RWPE2 (cell line): ENCODE data around the gene JPT2.
A peak's percentile ranks its signal among the peaks of the same experiment; 100 is the strongest.

Source experiments
- ATAC-seq: fragments of 200-7000 bp; cut with Tn5 transposase; 3 replicates; pipeline ENCODE4 v1.9.1; 2021; ENCODE audit warnings: low read depth
- DNase-seq: peaks from one replicate; pipeline ENCODE4 v3.0.0-alpha.2; 2020; ENCODE audit warnings: low spot score
- H3K27ac ChIP-seq: fragments of 450-650 bp; 2 replicates; pipeline ENCODE4 v1.5.1; 2017; ENCODE audit warnings: mild to moderate bottlenecking; ENCODE audit not compliant: poor library complexity, severe bottlenecking
- H3K27me3 ChIP-seq: fragments of 250-450 bp; sonication (Bioruptor Pico); 2 replicates; pipeline ENCODE4 v1.5.1; 2021; ENCODE audit warnings: mild to moderate bottlenecking, moderate library complexity; ENCODE audit not compliant: insufficient read depth, poor library complexity, severe bottlenecking
- H3K36me3 ChIP-seq: fragments of 250-450 bp; sonication (Bioruptor Pico); 2 replicates; pipeline ENCODE4 v1.5.1; 2020; ENCODE audit warnings: low read depth, mild to moderate bottlenecking, moderate library complexity
- H3K4me1 ChIP-seq: fragments of 250-450 bp; sonication (Bioruptor Pico); 2 replicates; pipeline ENCODE4 v1.5.1; 2021; ENCODE audit warnings: mild to moderate bottlenecking, moderate library complexity; ENCODE audit not compliant: insufficient read depth, poor library complexity, severe bottlenecking
- H3K4me3 ChIP-seq: fragments of 250-450 bp; sonication (Bioruptor Pico); 2 replicates; pipeline ENCODE4 v1.5.1; 2021; ENCODE audit warnings: mild to moderate bottlenecking, moderate library complexity; ENCODE audit not compliant: severe bottlenecking
- H3K9me3 ChIP-seq: fragments of 250-450 bp; sonication (Bioruptor Pico); 2 replicates; pipeline ENCODE4 v1.5.1; 2021; ENCODE audit warnings: mild to moderate bottlenecking, moderate library complexity; ENCODE audit not compliant: severe bottlenecking
- TF ChIP-seq, protein P1 (sequence below): fragments of 450-650 bp; IDR thresholded peaks from one replicate; pipeline ENCODE4 v1.5.1; 2017; ENCODE audit warnings: mild to moderate bottlenecking, moderate library complexity; ENCODE audit not compliant: poor library complexity, severe bottlenecking

The JPT2 gene

DNA sequence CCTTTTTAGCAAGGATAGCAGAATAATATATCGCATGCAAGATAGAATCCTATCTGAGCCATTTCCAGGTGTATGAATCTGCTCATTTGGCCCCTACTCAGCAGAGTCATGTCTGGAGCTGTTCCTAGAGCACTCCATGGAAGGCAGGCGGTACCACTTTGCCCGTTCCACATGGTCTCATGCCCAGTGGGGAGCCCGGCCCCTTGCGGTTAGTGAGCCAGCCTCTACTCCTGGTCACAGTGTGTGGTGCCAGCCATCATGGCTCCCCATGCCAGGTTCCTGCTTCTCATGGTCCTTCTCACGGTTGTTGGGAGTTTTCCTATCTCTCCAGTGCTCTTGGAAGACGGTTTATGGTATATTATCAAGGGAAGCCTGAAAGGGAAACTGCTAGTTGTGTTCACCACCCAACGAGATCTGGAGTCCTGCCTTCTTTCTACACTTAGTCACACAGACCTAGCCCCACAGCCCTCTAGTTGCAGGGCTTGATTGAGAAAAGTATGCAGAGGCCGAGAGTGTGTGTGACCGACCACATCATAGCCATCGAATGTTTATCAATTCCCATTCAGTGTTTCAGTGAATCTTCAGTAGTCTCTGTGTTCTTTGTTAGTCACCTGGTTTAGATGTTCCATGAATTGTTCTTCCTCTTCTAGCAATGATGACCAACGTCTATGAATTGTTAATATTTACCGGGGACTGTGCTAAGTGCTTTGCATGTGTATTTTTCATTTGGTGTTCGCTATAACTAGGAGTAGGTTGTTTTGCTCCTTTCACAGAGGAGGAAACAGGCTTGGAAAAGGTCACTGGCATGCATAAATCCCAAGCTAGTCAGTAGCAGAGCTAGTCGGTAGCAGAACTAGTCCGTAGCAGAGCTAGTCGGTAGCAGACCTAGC lies 9.6 kb downstream of the JPT2 start:
- peaks cover 87% of the 10 kb centered on the region for H3K36me3 ChIP-seq
- no peak overlapping the region for H3K4me3 ChIP-seq
- H3K27me3 ChIP-seq, result no peaks in the 10 kb centered on the region
- TF ChIP-seq, protein P1, sequence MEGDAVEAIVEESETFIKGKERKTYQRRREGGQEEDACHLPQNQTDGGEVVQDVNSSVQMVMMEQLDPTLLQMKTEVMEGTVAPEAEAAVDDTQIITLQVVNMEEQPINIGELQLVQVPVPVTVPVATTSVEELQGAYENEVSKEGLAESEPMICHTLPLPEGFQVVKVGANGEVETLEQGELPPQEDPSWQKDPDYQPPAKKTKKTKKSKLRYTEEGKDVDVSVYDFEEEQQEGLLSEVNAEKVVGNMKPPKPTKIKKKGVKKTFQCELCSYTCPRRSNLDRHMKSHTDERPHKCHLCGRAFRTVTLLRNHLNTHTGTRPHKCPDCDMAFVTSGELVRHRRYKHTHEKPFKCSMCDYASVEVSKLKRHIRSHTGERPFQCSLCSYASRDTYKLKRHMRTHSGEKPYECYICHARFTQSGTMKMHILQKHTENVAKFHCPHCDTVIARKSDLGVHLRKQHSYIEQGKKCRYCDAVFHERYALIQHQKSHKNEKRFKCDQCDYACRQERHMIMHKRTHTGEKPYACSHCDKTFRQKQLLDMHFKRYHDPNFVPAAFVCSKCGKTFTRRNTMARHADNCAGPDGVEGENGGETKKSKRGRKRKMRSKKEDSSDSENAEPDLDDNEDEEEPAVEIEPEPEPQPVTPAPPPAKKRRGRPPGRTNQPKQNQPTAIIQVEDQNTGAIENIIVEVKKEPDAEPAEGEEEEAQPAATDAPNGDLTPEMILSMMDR, result no peak
- no peaks in the 10 kb centered on the region for H3K9me3 ChIP-seq
- ATAC-seq, result no peak
- DNase-seq, result no peak
- H3K27ac ChIP-seq, result peak overlapping the region; percentile 99
- H3K4me1 ChIP-seq, result peaks cover 70% of the 10 kb centered on the region

DNA sequence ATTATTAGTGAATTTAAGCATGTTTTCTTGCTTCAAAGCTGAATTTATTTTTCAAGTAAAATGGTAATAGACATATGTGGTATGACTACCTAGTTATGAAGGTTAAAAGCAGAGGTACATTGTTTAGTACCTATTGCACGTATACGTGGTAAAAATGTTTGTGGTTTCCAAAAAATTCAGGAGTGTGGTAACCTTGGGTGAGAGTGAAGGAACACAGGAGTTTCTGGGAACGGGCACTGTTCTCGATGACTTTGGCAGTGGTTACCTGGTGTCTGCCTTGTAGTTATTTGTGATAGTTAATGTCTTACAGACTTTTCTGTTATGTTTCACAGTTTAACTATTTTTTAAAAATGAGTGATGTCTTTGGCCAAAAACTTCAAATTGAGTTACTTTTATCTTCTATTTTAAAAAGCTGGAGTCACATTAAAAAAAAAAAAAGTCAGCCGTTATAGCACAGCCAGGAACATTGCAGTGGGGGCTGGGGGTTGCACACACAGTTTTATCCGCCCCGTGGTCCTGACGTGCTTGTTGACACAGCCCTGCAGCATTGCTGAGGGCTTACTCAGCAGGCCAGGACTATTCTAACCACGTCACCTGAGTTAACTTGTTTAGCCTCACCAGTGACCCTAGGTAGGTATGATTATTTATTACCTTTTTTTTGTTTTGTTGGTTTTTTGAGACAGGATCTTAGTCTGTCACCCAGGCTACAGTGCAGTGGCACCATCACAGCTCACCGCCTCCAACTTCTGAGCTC lies 10.9 kb downstream of the JPT2 start:
- Histone ChIP-seq H3K4me1 (peaks cover 71% of the 10 kb centered on the region), H3K4me3 (no peak overlapping the region), H3K27ac (peak overlapping the region; percentile 99), H3K36me3 (peaks cover 87% of the 10 kb centered on the region), H3K27me3 (no peaks in the 10 kb centered on the region), H3K9me3 (no peaks in the 10 kb centered on the region)
- peak; percentile 94 for DNase-seq
- TF ChIP-seq, protein P1, result no peak
- peak; percentile 82 for ATAC-seq

DNA sequence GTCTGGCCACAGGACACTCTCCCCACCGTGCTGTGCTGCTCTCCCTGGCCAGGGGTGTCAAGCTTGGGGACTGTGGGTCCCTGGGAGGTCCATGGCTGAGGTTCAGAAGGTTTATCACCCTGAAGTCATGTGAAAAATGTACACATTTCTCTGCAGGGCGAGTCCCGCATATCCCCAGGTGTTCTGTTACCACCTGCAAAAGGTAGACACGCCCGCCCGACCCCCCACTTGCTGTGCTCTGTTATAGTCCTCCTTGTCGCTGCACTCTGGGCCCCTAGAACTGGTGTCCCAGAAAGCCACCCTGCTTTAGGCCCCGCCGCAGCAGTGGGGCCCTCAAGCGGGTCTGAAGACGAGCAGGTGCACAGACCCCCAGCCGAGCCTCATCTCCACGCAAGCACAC lies 11.8 kb downstream of the JPT2 start:
- peaks cover 87% of the 10 kb centered on the region for H3K36me3 ChIP-seq
- TF ChIP-seq, protein P1, result no peak
- H3K27ac ChIP-seq, result peak overlapping the region; percentile 99

DNA sequence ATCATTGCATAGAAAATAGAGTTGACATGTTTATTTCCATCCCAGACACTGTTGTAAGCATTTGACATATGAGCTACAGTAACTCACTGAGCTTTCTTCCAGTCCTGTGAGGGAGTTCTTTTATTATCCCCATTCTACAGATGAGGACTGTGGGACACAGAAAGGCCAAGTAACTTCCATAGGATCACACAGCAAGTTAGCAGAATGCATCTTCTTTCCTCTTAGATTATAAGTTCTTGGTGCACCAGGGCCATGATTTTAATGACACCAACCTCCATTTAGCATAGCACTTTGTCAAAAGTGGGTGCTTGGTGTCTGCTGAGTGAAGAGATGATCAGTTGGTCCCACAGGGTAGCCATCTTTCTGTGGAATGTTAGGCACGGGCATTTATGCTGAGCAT lies 12.7 kb downstream of the JPT2 start:
- TF ChIP-seq, protein P1, result no peak
- no peak for ATAC-seq
- Histone ChIP-seq H3K27me3 (no peaks in the 10 kb centered on the region), H3K36me3 (peaks cover 87% of the 10 kb centered on the region), H3K4me3 (no peak overlapping the region), H3K4me1 (peaks cover 63% of the 10 kb centered on the region), H3K9me3 (no peaks in the 10 kb centered on the region), H3K27ac (peak overlapping the region; percentile 99)
- DNase-seq, result no peak

More for the DNA sequence above, 11.8 kb downstream of the JPT2 start:
- Histone ChIP-seq H3K27me3 (no peaks in the 10 kb centered on the region), H3K4me3 (no peak overlapping the region), H3K9me3 (no peaks in the 10 kb centered on the region), H3K4me1 (peaks cover 66% of the 10 kb centered on the region)
- DNase-seq, result no peak
- 0 out of 3 replicates have a peak, but pooled peaks have one; percentile 3 for ATAC-seq
